MV-4-11 (cell line): Measurements from ENCODE around the gene SPDYE1.
"Not testable (repeated sequence)": the region's sequence is repeated elsewhere in the genome, so short reads cannot be mapped to it uniquely, and the experiment has no call there.

Experiments used
- DNase-seq: peaks from one replicate; lab custom pipeline; 2025; lab: John Stamatoyannopoulos, UW

SPDYE1 gene

GRCh38 chr7:43992896-43993295 lies 4.8 kb upstream of the SPDYE1 start:
- DNase-seq: peak; percentile 58

- not testable (repeated sequence) for DNase-seq
Observed at GRCh38 chr7:43994681-43995080, 3.0 kb upstream of the SPDYE1 start.

GRCh38 chr7:44012081-44012480 lies 14.4 kb downstream of the SPDYE1 start:
- DNase-seq: not testable (repeated sequence)

- DNase-seq: not testable (repeated sequence)
Observed at GRCh38 chr7:44015090-44015489, 17.4 kb downstream of the SPDYE1 start.

GRCh38 chr7:44018857-44019807 lies 21.4 kb downstream of the SPDYE1 start:
- peak; percentile 96 for DNase-seq

GRCh38 chr7:44019825-44020224 lies 22.1 kb downstream of the SPDYE1 start:
- DNase-seq: not testable (repeated sequence)

GRCh38 chr7:44022069-44022468 lies 24.4 kb downstream of the SPDYE1 start:
- DNase-seq: not testable (repeated sequence)

GRCh38 chr7:44022796-44023467 lies 25.2 kb downstream of the SPDYE1 start:
- not testable (repeated sequence) for DNase-seq

GRCh38 chr7:44029433-44029832 lies 31.7 kb downstream of the SPDYE1 start:
- DNase-seq: not testable (repeated sequence)

DNA sequence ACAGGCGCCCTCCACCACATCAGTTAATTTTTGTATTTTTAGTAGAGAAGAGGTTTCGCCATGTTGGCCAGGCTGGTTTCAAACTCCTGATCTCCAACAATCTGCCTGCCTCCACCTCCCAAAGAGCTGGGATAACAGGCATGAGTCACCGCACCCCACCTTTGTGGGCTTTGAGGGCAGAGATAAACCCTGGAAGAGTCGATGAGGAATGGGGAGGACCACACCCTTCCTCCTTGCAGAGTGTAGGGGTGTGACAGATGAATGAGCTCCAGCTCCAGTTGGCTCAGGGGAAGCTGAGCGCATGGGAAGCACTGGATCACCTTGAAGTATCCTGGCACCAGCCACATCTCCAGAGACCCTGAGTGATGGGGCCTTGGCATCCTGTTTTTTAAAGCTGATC lies 32.3 kb downstream of the SPDYE1 start:
- not testable (repeated sequence) for DNase-seq

DNA sequence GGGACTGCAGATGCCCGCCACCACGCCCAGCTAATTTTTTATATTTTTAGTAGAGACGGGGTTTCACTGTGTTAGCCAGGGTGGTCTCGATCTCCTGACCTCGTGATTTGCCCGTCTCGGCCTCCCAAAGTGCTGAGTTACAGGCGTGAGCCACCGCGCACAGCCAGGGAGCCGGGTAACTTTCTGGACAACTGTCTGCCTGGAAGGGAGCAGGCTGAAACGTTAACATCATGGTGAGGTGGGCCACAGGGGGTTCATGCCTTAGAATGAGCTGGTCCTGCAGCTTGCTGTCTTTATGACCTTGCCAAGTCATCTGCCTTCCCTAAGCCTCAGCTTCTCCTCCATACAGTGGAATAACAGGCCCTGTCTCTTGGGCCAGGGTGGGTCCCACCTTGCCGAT lies 33.6 kb downstream of the SPDYE1 start:
- DNase-seq: not testable (repeated sequence)

DNA sequence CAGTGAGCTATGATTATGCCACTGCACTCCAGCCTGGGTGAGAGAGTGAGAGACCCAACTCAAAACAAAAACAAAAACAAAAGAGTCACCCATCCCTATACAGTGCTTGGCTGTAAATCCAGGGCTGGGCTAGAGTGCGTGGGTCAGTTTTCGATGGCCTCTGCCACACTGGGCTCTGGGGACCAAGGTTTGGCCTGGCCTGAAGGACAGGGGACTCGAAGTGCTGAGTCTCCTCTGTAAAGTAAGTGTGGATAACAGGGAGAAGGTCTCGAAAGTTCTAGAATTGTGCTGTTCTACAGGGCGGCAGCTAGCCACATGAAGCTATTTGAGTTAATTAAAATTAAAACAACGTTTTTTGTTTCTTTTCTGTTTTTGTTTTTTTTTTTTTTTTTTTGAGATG lies 34.3 kb downstream of the SPDYE1 start:
- DNase-seq: not testable (repeated sequence)

DNA sequence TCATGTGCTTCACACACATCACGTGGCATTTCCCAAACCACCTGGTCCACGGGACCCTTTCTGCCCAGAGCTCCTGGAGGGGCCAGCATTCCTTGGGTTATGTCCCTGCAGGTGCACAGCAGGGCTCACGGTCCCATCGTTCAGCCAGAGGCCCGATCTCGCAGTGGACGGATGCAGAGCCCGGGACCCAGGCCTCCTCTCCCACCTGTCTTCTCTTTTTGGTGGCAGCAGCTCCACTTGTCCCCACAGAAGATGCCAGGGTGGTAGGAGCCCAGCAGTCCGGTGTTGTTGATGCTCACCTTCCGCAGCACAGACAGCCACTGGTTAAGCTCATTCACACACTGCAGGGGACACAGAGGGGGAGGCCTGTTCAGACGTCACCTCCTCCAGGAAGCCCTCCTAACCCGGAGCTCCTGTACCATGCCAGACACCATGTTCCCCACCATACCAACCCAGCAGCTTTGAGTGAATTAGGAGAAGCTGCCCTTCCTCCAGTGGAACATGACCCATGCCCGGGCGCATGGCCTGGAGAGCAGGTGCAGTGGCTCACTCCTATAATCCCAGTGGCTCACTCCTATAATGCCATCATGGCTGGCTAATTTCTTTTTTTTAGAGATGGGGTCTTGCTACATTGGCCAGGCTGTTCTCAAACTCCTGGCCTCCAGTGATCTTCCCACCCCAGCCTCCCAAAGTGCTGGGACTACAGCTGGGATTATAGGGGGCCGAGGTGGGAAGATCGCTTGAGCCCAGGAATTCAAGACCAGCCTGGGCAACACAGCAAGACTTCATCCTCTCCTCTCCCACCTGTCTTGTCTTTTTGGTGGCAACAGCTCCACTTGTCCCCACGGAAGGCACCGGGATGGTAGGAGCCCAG lies 36.5 kb downstream of the SPDYE1 start:
- not testable (repeated sequence) for DNase-seq

GRCh38 chr7:44036364-44036763 lies 38.7 kb downstream of the SPDYE1 start:
- peak; percentile 7 for DNase-seq

DNA sequence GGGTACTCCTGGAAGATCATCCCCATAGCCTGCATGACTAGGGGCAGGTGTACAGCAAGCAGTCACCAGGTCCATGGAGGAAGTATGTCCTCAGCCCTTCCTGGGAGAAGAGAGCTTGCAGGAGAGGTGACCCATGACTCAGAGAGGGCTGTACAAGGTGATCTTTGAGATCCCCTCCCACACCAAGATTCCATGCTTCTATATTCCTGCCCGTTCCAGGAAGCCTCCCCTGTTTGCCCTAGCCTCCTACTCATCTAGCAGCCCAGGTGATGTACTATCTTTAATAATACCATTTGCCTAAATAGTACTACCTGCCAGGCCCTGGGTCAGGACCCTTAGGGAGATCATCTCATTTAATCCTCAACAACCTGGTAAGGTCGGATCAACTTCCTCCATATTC lies 40.3 kb downstream of the SPDYE1 start:
- not testable (repeated sequence) for DNase-seq

- DNase-seq: not testable (repeated sequence)
Observed at GRCh38 chr7:44038553-44038952, 40.9 kb downstream of the SPDYE1 start.

DNA sequence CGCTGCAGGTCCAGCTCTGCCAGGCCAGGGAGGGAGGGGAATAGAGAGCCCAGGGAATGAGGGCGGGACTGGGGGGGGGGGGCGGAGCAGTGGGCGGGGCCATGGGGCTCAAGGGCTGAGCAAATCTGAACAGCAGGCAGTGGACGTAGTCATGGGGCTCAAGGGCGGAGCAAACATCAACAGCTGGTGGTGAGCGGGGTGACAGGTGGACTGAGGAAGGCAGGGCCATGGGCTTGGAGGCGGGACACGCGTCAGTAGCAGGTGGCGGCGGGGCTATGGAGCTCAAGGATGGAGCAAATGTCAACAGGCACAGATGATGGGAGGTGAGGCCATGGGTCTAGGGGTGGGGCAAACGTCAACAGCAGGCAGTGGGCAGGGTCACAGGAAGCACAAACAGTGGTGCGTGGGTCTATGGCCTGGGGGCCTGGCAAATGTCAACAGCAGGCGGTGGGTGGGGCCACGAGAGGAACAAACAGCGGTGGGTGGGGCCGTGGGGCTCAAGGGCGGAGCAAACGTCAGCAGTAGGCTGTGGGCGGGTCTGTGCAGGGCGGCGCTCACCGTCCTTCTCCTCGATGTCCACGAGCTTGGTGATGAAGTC lies 41.4 kb downstream of the SPDYE1 start:
- DNase-seq: peak; percentile 61

GRCh38 chr7:44039800-44040492 lies 42.2 kb downstream of the SPDYE1 start:
- not testable (repeated sequence) for DNase-seq

DNA sequence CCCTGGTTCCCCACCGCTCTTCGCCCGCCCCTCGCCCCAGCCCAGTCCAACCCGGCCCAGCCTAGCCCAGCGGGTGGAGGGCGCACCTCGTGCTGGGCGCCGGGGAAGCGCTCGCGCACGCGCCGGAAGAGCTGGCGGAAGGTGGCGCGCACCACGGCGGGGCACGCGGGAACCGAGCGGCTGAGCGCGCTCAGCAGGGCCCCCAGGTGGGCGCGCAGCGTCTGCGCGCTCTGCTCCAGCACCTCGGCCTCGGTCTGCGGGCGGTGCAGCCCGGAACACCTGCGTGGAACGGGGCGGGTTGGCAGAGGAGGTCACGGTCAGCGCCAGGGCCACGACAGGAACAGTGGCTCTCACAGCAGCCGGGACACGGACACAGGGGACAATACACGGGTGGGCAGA lies 42.8 kb downstream of the SPDYE1 start:
- DNase-seq: peak; percentile 16

- no peak for DNase-seq
Observed at GRCh38 chr7:44042221-44042620, 44.5 kb downstream of the SPDYE1 start.

- DNase-seq: no peak
Observed at GRCh38 chr7:44043902-44044301, 46.2 kb downstream of the SPDYE1 start.
